Measurements from ENCODE around the gene DENND1A.

DENND1A gene

GRCh38 chr9:123561046-123561445, 368.9 kb downstream of the DENND1A start:
- no peak for DNase-seq (ENCODE audit: low read depth, low spot score)
- Histone ChIP-seq H3K36me3 (ENCODE audit: insufficient read depth, low read length) (no peaks in the 10 kb centered on the region), H3K9ac (ENCODE audit: insufficient read length) (no peak overlapping the region), H3K4me3 (no peak overlapping the region), H3K9me3 (ENCODE audit: low read depth, low read length) (no peaks in the 10 kb centered on the region), H3K27ac (no peak overlapping the region)
- TF ChIP-seq EZH2 (IDR thresholded peaks at IDR 0.05) = no peak
- no peak for TF ChIP-seq POLR2AphosphoS5 (IDR thresholded peaks at IDR 0.05; ENCODE audit: borderline replicate concordance, low read depth, low read length)
- TF ChIP-seq FOXP2 (optimal IDR thresholded peaks at IDR 0.05; ENCODE audit: control extremely low read depth, extremely low read length, insufficient read depth) = no peak

GRCh38 chr9:123556464-123557435, 373.2 kb downstream of the DENND1A start:
- Histone ChIP-seq H3K4me3 (no peak overlapping the region), H3K27ac (no peak overlapping the region), H3K9ac (ENCODE audit: insufficient read length) (no peak overlapping the region), H3K36me3 (ENCODE audit: insufficient read depth, low read length) (no peaks in the 10 kb centered on the region), H3K9me3 (ENCODE audit: low read depth, low read length) (no peaks in the 10 kb centered on the region)
- no peak for DNase-seq (ENCODE audit: low read depth, low spot score)
- TF ChIP-seq POLR2AphosphoS5 (IDR thresholded peaks at IDR 0.05; ENCODE audit: borderline replicate concordance, low read depth, low read length) (no peak), FOXP2 (optimal IDR thresholded peaks at IDR 0.05; ENCODE audit: control extremely low read depth, extremely low read length, insufficient read depth) (no peak), EZH2 (IDR thresholded peaks at IDR 0.05) (no peak)

GRCh38 chr9:123555646-123556045, 374.3 kb downstream of the DENND1A start:
- Histone ChIP-seq H3K4me3 (no peak overlapping the region), H3K36me3 (ENCODE audit: insufficient read depth, low read length) (no peaks in the 10 kb centered on the region), H3K27ac (no peak overlapping the region), H3K9ac (ENCODE audit: insufficient read length) (no peak overlapping the region), H3K9me3 (ENCODE audit: low read depth, low read length) (no peaks in the 10 kb centered on the region)
- no peak for TF ChIP-seq EZH2 (IDR thresholded peaks at IDR 0.05)
- no peak for TF ChIP-seq FOXP2 (optimal IDR thresholded peaks at IDR 0.05; ENCODE audit: control extremely low read depth, extremely low read length, insufficient read depth)
- TF ChIP-seq POLR2AphosphoS5 (IDR thresholded peaks at IDR 0.05; ENCODE audit: borderline replicate concordance, low read depth, low read length) = no peak
- no peak for DNase-seq (ENCODE audit: low read depth, low spot score)

GRCh38 chr9:123552530-123552929, 377.4 kb downstream of the DENND1A start:
- Histone ChIP-seq H3K9ac (ENCODE audit: insufficient read length) (no peak overlapping the region), H3K27ac (no peak overlapping the region), H3K36me3 (ENCODE audit: insufficient read depth, low read length) (no peaks in the 10 kb centered on the region), H3K9me3 (ENCODE audit: low read depth, low read length) (no peaks in the 10 kb centered on the region), H3K4me3 (no peak overlapping the region)
- TF ChIP-seq POLR2AphosphoS5 (IDR thresholded peaks at IDR 0.05; ENCODE audit: borderline replicate concordance, low read depth, low read length) = no peak
- TF ChIP-seq EZH2 (IDR thresholded peaks at IDR 0.05) = no peak
- TF ChIP-seq FOXP2 (optimal IDR thresholded peaks at IDR 0.05; ENCODE audit: control extremely low read depth, extremely low read length, insufficient read depth) = no peak
- DNase-seq (ENCODE audit: low read depth, low spot score) = no peak

- Histone ChIP-seq H3K27ac (no peak overlapping the region), H3K9me3 (ENCODE audit: low read depth, low read length) (no peaks in the 10 kb centered on the region), H3K4me3 (no peak overlapping the region), H3K36me3 (ENCODE audit: insufficient read depth, low read length) (no peaks in the 10 kb centered on the region), H3K9ac (ENCODE audit: insufficient read length) (no peak overlapping the region)
- no peak for DNase-seq (ENCODE audit: low read depth, low spot score)
- TF ChIP-seq POLR2AphosphoS5 (IDR thresholded peaks at IDR 0.05; ENCODE audit: borderline replicate concordance, low read depth, low read length) = no peak
- TF ChIP-seq EZH2 (IDR thresholded peaks at IDR 0.05) = no peak
- no peak for TF ChIP-seq FOXP2 (optimal IDR thresholded peaks at IDR 0.05; ENCODE audit: control extremely low read depth, extremely low read length, insufficient read depth)
These were observed 378.2 kb downstream of the DENND1A start for GRCh38 chr9:123551734-123552133.

GRCh38 chr9:123550797-123551196, 379.1 kb downstream of the DENND1A start:
- DNase-seq (ENCODE audit: low read depth, low spot score) = no peak
- Histone ChIP-seq H3K4me3 (no peak overlapping the region), H3K36me3 (ENCODE audit: insufficient read depth, low read length) (no peaks in the 10 kb centered on the region), H3K27ac (no peak overlapping the region), H3K9me3 (ENCODE audit: low read depth, low read length) (no peaks in the 10 kb centered on the region), H3K9ac (ENCODE audit: insufficient read length) (no peak overlapping the region)
- TF ChIP-seq FOXP2 (optimal IDR thresholded peaks at IDR 0.05; ENCODE audit: control extremely low read depth, extremely low read length, insufficient read depth) = no peak
- TF ChIP-seq POLR2AphosphoS5 (IDR thresholded peaks at IDR 0.05; ENCODE audit: borderline replicate concordance, low read depth, low read length) = no peak
- no peak for TF ChIP-seq EZH2 (IDR thresholded peaks at IDR 0.05)

- no peak overlapping the region for H3K27ac ChIP-seq
- no peak for TF ChIP-seq EZH2 (IDR thresholded peaks at IDR 0.05)
- TF ChIP-seq FOXP2 (optimal IDR thresholded peaks at IDR 0.05; ENCODE audit: control extremely low read depth, extremely low read length, insufficient read depth) = no peak
- TF ChIP-seq POLR2AphosphoS5 (IDR thresholded peaks at IDR 0.05; ENCODE audit: borderline replicate concordance, low read depth, low read length) = no peak
- DNase-seq (ENCODE audit: low read depth, low spot score) = no peak
- no peak overlapping the region for H3K4me3 ChIP-seq
- no peak overlapping the region for H3K9ac ChIP-seq (ENCODE audit: insufficient read length)
- no peaks in the 10 kb centered on the region for H3K9me3 ChIP-seq (ENCODE audit: low read depth, low read length)
- no peaks in the 10 kb centered on the region for H3K36me3 ChIP-seq (ENCODE audit: insufficient read depth, low read length)
These were observed 379.9 kb downstream of the DENND1A start for GRCh38 chr9:123550012-123550411.

- H3K9me3 ChIP-seq (ENCODE audit: low read depth, low read length) = no peaks in the 10 kb centered on the region
- DNase-seq (ENCODE audit: low read depth, low spot score) = no peak
- H3K4me3 ChIP-seq = no peak overlapping the region
- H3K36me3 ChIP-seq (ENCODE audit: insufficient read depth, low read length) = no peaks in the 10 kb centered on the region
- TF ChIP-seq EZH2 (IDR thresholded peaks at IDR 0.05) (no peak), FOXP2 (optimal IDR thresholded peaks at IDR 0.05; ENCODE audit: control extremely low read depth, extremely low read length, insufficient read depth) (no peak), POLR2AphosphoS5 (IDR thresholded peaks at IDR 0.05; ENCODE audit: borderline replicate concordance, low read depth, low read length) (no peak)
- H3K9ac ChIP-seq (ENCODE audit: insufficient read length) = no peak overlapping the region
- H3K27ac ChIP-seq = no peak overlapping the region
These were observed 381.0 kb downstream of the DENND1A start for GRCh38 chr9:123548741-123549545.
